Mesangial cell (primary cell): ENCODE measurements around the gene NIM1K. TPM values are rescaled to one million over a fixed set of nuclear protein-coding genes. Genes with fewer than 3 reads are reported as not detected.

Source experiments
- total RNA-seq: library from RNA; depleted of rRNA; stranded (reverse); fragments of >200 nt; gene quantifications from 2 replicates; pipeline ENCODE4 v1.2.3, GENCODE V29; 2015

The NIM1K gene
- total RNA-seq: 0.13 TPM in 1 of 2 replicates, not detected in the other

GRCh38 chr5:43191740-43192557 lies at the start of gene NIM1K:
Gene NIM1K (plus strand): TSS chr5:43192225. CDS start chr5:43245776, 53,551 bp downstream.

GRCh38 chr5:43313035-43313853 lies 121.2 kb downstream of the NIM1K start, which contains the start of gene HMGCS1:
Gene HMGCS1 (minus strand): TSS chr5:43313412. CDS start chr5:43298965, 14,447 bp downstream.

Other genes starting within 250 kb of the NIM1K start
- gene ANXA2R, start 151.9 kb upstream of the NIM1K start, total RNA-seq: 1.1 and 7.4 TPM in 2 replicates
- 16.7 and 20.5 TPM in 2 replicates for gene ZNF131, start 71.3 kb upstream of the NIM1K start, total RNA-seq
- 37.2 and 38.7 TPM in 2 replicates for gene HMGCS1, start 121.2 kb downstream of the NIM1K start, total RNA-seq
- gene CCL28, start 220.2 kb downstream of the NIM1K start, total RNA-seq: 2.3 and 4.2 TPM in 2 replicates